ENCODE results near the gene RAVER2. TPM values are rescaled to one million over a fixed set of nuclear protein-coding genes. Genes with fewer than 3 reads are reported as not detected.

The RAVER2 gene
- total RNA-seq, 1 experiment from 2014 or later = 11.4 TPM

DNA sequence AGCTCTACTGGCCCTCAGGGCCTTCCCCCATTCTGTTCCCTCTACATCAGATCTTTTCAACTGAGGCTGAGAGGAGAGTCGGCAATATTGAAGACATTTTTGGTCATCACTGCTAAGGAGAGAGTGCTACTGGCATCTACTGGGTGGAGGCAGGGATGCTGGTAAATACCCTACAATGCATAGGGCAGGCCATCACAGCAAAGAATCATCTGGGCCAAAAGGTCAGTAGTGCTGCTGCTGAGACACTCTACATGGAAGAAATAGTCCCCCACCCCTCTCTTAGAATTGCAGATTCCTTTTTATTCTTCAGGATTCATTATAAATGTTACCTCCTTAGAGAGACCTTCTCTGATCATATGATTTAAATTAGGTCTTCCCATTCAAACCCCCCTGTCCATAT is 127.2 kb downstream of the RAVER2 start:
- H3K9me3 ChIP-seq (ENCODE audit: low read length) = no peaks in the 10 kb centered on the region
- H3K27me3 ChIP-seq (ENCODE audit: low read length) = no peaks in the 10 kb centered on the region
- no peak overlapping the region for H3K27ac ChIP-seq (ENCODE audit: low read length)
- no TSS peak for BruUV-seq (replicated peaks)
- H4K20me1 ChIP-seq (ENCODE audit: low read length) = no peaks in the 10 kb centered on the region
- H3K9ac ChIP-seq (ENCODE audit: low read length) = no peak overlapping the region
- no peaks in the 10 kb centered on the region for H3K4me1 ChIP-seq (ENCODE audit: insufficient read depth, low read length)
- no peak for TF ChIP-seq EZH2 (IDR thresholded peaks at IDR 0.05; ENCODE audit: low read length, unreplicated experiment)
- TF ChIP-seq EZH2phosphoT487 (IDR thresholded peaks at IDR 0.05; ENCODE audit: borderline replicate concordance, low read length) = no peak
- TF ChIP-seq, protein P1, sequence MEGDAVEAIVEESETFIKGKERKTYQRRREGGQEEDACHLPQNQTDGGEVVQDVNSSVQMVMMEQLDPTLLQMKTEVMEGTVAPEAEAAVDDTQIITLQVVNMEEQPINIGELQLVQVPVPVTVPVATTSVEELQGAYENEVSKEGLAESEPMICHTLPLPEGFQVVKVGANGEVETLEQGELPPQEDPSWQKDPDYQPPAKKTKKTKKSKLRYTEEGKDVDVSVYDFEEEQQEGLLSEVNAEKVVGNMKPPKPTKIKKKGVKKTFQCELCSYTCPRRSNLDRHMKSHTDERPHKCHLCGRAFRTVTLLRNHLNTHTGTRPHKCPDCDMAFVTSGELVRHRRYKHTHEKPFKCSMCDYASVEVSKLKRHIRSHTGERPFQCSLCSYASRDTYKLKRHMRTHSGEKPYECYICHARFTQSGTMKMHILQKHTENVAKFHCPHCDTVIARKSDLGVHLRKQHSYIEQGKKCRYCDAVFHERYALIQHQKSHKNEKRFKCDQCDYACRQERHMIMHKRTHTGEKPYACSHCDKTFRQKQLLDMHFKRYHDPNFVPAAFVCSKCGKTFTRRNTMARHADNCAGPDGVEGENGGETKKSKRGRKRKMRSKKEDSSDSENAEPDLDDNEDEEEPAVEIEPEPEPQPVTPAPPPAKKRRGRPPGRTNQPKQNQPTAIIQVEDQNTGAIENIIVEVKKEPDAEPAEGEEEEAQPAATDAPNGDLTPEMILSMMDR (conservative IDR thresholded peaks at IDR 0.05; ENCODE audit: low read depth, low read length) = no peak
- no peaks in the 10 kb centered on the region for H3K9me2 ChIP-seq (replicated peaks; ENCODE audit: low read length)
- POLR2A ChIA-PET (ENCODE audit: unreplicated experiment) = no interaction called here
- H3K79me2 ChIP-seq (ENCODE audit: low read length) = no peaks in the 10 kb centered on the region
- no peak overlapping the region for H3K4me3 ChIP-seq (ENCODE audit: low read length)
- CTCF ChIA-PET = no interaction called here
- H3K4me2 ChIP-seq (ENCODE audit: low read length) = no peak overlapping the region
- ATAC-seq (no peak), DNase-seq (no peak)
- intact Hi-C loops (cut with micrococcal nuclease) = loop anchor here (1.0 kb wide), 1 partner anchor 26 kb away; no protein-coding TSS in a partner anchor
- no peak overlapping the region for H2AFZ ChIP-seq (ENCODE audit: low read length)
- no peaks in the 10 kb centered on the region for H3F3A ChIP-seq (ENCODE audit: low read length, unreplicated experiment)
- H3K36me3 ChIP-seq (ENCODE audit: low read depth, low read length) = peaks cover 1% of the 10 kb centered on the region; the same call in 1 of the 2 replicates

DNA sequence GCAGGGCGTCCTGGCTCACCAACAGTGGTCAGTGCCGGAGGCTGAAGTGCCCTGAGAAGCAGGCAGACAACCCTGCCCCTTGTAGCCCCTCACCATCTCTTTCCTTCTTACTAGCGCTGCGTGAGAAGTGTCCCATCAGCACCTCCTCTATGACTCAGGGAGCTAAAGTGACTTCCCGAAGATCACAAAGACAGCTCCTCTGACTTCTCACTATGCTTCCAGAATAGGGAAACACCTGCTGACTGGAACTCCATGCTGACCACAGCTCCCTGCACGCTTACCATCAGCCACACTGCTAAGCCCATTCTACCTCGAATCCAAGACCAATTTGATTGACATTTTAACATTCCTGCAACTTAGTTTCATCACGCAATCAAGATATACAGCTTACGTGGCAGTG is 128.7 kb downstream of the RAVER2 start:
- Histone ChIP-seq H3K9me2 (replicated peaks; ENCODE audit: low read length) (no peaks in the 10 kb centered on the region), H3K9ac (ENCODE audit: low read length) (no peak overlapping the region), H3F3A (ENCODE audit: low read length, unreplicated experiment) (no peaks in the 10 kb centered on the region), H3K27me3 (ENCODE audit: low read length) (no peaks in the 10 kb centered on the region), H3K27ac (ENCODE audit: low read length) (no peak overlapping the region), H3K36me3 (ENCODE audit: low read depth, low read length) (peaks cover under 1% of the 10 kb centered on the region; the same call in 1 of the 2 replicates), H3K4me2 (ENCODE audit: low read length) (no peak overlapping the region), H3K9me3 (ENCODE audit: low read length) (no peaks in the 10 kb centered on the region), H3K4me1 (ENCODE audit: insufficient read depth, low read length) (no peaks in the 10 kb centered on the region), H3K79me2 (ENCODE audit: low read length) (no peaks in the 10 kb centered on the region), H4K20me1 (ENCODE audit: low read length) (no peaks in the 10 kb centered on the region), H3K4me3 (ENCODE audit: low read length) (no peak overlapping the region), H2AFZ (ENCODE audit: low read length) (no peak overlapping the region)
- no TSS peak for BruUV-seq (replicated peaks)
- intact Hi-C loops (cut with micrococcal nuclease) = no loop called here
- no peak for DNase-seq
- ChIA-PET CTCF (no interaction called here), POLR2A (ENCODE audit: unreplicated experiment) (no interaction called here)
- TF ChIP-seq EZH2phosphoT487 (IDR thresholded peaks at IDR 0.05; ENCODE audit: borderline replicate concordance, low read length) = no peak
- TF ChIP-seq, protein P1 (conservative IDR thresholded peaks at IDR 0.05; ENCODE audit: low read depth, low read length) = no peak
- no peak for TF ChIP-seq EZH2 (IDR thresholded peaks at IDR 0.05; ENCODE audit: low read length, unreplicated experiment)
- no peak for ATAC-seq

DNA sequence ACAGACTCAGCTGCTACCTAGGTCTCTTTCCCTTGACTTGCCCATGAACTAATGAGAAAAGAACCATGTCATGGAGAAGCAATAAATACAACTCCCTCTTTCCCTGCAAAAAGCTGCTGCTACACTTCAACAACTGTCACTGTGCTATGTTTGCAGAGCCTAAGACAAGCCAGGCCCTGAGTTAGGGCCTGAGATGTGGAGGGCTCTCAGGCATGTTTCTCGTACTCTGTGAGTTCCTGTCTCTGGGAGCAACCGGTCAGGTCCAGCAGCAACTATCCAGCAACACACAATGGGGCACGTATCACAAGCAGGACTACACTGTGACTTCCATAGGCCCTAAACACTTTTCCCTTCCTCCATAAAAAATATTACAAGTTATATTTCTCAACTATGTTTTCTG is 129.8 kb downstream of the RAVER2 start:
- Histone ChIP-seq H2AFZ (ENCODE audit: low read length) (no peak overlapping the region), H3K4me1 (ENCODE audit: insufficient read depth, low read length) (0 out of 2 replicates have a peak, but pooled peaks cover 7% of the 10 kb centered on the region), H3K27me3 (ENCODE audit: low read length) (no peaks in the 10 kb centered on the region), H4K20me1 (ENCODE audit: low read length) (no peaks in the 10 kb centered on the region), H3K27ac (ENCODE audit: low read length) (no peak overlapping the region), H3K9me2 (replicated peaks; ENCODE audit: low read length) (no peaks in the 10 kb centered on the region), H3K79me2 (ENCODE audit: low read length) (no peaks in the 10 kb centered on the region), H3K36me3 (ENCODE audit: low read depth, low read length) (peaks cover 4% of the 10 kb centered on the region; the same call in 1 of the 2 replicates), H3F3A (ENCODE audit: low read length, unreplicated experiment) (no peaks in the 10 kb centered on the region), H3K4me2 (ENCODE audit: low read length) (no peak overlapping the region), H3K9ac (ENCODE audit: low read length) (no peak overlapping the region), H3K4me3 (ENCODE audit: low read length) (no peak overlapping the region), H3K9me3 (ENCODE audit: low read length) (no peaks in the 10 kb centered on the region)
- intact Hi-C loops (cut with micrococcal nuclease) = no loop called here
- POLR2A ChIA-PET (ENCODE audit: unreplicated experiment) = no interaction called here
- CTCF ChIA-PET = no interaction called here
- no peak for ATAC-seq
- BruUV-seq (replicated peaks) = no TSS peak
- TF ChIP-seq, protein P1 (conservative IDR thresholded peaks at IDR 0.05; ENCODE audit: low read depth, low read length) = no peak
- no peak for DNase-seq
